T-helper 2 cell (primary cell): ENCODE data around the gene AQP2.

Source experiments
- DNase-seq, 5 experiments: peaks; one replicate each; pipeline versions ENCODE4 v3.0.0 to v3.0.0-alpha.2; 2012 to 2022
- total RNA-seq, 2 donors: gene quantifications; one replicate each; lab custom pipeline; 2026; lab: John Stamatoyannopoulos, UW

AQP2 gene, protein sequence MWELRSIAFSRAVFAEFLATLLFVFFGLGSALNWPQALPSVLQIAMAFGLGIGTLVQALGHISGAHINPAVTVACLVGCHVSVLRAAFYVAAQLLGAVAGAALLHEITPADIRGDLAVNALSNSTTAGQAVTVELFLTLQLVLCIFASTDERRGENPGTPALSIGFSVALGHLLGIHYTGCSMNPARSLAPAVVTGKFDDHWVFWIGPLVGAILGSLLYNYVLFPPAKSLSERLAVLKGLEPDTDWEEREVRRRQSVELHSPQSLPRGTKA
- total RNA-seq = 0 reads per million in 2 donors

DNA sequence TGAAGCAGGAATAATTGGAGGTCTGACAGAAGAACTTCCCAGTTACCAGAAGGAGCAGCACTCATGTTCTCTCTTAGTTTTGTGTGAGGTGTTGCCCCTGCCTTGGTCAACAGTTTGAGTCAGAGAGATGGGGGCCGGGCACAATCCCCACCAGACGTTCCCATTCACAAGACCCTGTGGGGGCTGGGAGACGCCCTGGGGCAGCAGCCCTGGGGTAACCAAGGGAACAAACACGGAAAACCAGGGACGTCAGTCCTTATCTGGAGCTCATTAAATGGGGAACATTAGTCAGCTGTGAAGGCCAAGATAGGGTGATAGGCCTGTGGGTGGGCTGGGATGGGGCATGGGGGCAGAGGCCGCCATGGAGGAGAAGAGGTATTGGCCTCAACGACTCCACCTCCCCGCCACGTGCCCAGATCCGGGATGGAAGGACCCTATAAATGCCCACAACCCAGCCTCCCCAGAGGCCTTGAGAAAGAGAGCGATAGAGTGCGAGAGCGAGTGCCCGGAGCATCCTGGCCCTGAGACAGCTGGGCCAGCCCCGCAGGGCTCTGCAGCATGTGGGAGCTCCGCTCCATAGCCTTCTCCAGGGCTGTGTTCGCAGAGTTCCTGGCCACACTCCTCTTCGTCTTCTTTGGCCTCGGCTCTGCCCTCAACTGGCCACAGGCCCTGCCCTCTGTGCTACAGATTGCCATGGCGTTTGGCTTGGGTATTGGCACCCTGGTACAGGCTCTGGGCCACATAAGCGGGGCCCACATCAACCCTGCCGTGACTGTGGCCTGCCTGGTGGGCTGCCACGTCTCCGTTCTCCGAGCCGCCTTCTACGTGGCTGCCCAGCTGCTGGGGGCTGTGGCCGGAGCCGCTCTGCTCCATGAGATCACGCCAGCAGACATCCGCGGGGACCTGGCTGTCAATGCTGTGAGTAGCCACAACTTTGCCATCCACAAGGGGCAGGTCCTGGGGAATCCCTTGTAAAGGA, at the start of gene AQP2:
Gene AQP2 (plus strand): TSS at position 465 of the 979 bp plus-strand sequence. CDS start 94 bp downstream, at position 559.
- DNase-seq = no peak

GRCh38 chr12:49901026-49901425, 49.5 kb upstream of the AQP2 start:
- no peak for DNase-seq

GRCh38 chr12:49901986-49902385, 48.6 kb upstream of the AQP2 start:
- no peak for DNase-seq

GRCh38 chr12:49902399-49903350, 47.9 kb upstream of the AQP2 start:
- no peak for DNase-seq

GRCh38 chr12:49903351-49903699, 47.2 kb upstream of the AQP2 start:
- DNase-seq = no peak

- DNase-seq = peak in 4 of 5 experiments; percentile 14 to 59 (median 28)
Observed at GRCh38 chr12:49903700-49904423, 46.7 kb upstream of the AQP2 start, which contains the start of gene FAIM2. Gene FAIM2, minus strand, starts transcription at chr12:49903900. Its CDS starts 108 bp downstream, at chr12:49903792.

GRCh38 chr12:49904601-49905000, 45.9 kb upstream of the AQP2 start:
- no peak for DNase-seq

DNA sequence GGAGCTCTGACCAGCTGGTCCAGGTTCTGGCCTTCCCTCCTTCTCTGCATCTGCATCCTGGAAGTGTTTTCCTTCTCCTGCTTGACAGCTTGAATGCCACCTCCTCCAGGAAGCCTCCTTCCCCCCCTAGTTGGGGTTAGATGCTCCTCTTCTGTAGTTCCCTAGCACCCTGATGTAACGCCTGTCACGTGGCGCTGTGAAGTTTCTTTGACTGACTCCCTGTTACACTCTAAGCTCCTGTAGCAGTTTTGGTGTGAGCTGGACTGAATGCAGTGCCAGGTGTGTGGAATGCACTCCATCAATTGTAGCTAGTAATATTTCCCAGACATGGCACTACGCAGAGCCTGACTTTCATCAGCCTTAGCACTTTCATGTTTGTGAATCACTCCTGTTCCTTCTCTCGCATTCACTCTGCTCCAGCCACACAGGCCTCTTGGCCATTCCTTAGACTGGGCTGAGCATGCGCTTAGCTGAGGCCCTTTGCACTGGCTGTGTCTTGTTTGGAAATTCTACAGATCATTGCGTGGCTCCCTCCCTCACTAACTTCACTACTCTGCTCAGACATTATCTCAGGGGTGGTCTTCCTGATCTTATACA, 44.7 kb upstream of the AQP2 start:
- no peak for DNase-seq

DNA sequence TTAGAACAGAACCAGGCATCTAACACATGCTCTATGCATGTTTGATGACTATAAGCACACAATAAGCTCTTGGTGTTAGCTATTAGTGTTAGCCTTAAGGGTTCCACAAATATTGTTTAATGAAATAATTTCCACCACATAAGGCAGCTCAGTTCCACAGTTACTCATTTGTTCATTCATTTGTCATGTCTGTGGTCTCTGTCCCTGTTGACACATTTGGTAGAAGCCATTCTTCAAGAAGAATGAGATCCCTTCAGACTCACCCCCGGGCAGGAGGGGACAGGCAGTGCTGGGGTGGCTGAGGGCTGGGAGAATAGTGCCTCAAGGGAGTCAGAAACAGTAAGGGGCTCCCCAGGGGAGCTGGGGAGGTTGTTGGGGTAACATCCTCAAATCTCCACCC, 43.2 kb upstream of the AQP2 start:
- no peak for DNase-seq

DNA sequence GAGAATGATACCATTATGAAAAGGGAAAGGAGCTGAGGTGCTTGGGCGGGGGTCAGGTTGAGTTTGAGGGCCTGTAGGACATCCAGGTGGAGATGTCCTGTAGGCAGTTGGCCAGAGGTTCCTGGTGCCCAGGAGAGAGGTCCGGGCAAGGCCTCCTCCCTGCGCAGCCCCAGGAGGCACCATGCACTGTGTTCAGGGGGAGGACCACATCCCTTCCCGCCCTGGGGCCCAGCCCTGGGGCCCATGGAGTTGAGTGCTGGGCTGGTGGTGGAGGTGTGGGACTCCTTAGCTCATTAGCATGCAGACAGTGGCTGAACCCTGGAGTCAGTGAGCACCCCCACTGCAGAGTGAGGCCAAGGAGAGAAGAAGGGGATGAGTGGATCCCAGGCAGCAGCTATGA, 41.2 kb upstream of the AQP2 start:
- DNase-seq = no peak

DNA sequence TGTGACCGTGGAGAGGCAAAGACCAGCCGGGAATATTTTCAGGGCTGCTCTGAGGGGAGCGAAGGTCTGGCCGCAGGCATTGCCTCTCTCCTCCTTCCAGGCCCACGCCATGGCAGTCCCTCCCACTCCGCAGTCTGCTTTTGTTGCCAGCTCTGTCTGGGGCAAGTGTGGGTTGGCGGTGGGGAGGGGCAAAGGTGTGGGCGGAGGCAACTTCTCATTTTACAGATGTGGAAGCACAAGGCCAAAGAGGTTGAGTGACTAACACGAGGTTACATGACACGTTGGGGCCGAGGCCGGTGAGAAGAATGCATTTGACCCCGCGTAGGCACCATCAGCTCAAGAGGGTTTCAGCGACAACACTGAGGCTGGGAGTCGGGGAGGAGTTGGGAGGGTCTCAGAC, 40.7 kb upstream of the AQP2 start:
- no peak for DNase-seq

DNA sequence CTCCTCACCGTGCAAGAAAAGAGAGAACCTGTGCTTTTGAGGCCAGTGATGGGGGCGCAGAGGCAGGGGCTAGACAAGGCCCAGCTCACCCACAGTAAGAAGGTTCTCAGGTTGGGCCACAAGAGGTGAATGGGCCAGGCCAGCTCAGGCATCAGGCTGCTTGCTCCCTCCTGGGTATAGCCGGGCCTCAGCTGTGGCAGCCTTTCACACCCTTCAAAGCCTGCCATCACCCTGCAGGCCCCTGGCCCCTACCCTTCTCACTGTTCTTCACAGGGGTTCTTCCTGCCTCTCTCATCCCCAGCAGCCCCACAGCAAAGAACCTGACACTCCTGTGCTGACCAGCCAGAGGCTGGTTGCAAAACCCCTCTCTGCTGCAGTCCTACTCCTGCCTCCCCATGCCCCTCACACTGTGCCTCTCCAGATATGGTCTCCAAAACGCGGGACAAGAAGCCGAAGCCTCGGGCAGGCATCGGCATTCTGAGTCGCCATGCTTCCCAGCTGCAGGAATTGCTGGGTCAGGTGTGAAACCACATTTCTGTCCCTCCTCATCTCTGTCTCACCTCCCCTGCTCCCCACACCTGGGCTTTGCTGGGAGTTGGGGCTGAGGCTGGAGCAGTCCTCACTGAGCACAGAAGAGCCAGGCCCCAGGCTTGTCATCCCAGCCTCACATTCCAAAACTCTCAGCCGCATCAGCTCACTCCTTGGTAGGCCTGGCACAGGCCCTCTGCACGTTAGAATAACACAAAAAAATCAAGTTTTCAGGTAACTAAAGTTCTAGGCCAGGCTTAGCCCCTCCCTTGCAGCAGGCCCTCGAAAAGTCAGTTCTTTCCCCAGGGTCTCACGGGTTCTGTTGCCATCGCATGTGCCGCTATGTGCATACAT, 40.0 kb upstream of the AQP2 start:
- DNase-seq = no peak

GRCh38 chr12:49911213-49911605, 39.3 kb upstream of the AQP2 start:
- DNase-seq = no peak

- no peak for DNase-seq
Observed at GRCh38 chr12:49912345-49913255, 37.9 kb upstream of the AQP2 start.

DNA sequence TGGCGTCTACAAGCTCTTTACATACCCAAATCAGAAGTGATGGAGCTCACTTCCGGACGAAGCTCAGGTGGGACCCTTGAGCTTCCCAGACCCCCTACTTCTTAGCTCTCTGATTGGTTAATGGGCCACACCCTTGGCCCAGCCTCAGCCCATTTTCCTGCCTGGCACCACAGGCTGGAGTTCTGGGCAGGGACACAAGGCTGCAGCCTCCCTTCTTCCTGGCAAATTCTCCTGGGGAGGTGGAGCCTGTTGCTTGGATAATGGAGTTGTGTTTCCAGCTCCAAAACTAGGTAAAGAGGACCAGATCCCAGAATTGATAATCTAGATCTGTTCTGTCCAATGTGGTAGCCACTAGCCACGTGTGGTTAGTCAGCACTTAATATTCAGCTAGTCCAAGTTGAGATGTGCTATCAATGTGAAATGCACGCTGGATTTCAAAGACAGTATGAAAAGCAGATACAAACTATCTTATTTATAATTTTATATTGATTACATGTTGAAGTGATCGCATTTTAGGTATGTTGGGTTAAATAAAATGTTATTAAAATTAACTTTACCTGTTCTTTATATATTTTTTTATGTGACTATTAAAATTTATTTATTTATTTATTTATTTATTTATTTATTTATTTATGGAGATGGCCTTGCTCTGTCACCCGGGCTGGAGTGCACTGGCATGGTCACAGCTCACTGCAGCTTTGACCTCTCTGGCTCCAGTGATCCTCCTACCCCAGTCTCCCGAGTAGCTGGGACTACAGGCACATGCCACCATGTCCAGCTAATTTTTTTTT, 34.2 kb upstream of the AQP2 start:
- no peak for DNase-seq

- no peak for DNase-seq
Observed at GRCh38 chr12:49917166-49917787, 33.3 kb upstream of the AQP2 start.

DNA sequence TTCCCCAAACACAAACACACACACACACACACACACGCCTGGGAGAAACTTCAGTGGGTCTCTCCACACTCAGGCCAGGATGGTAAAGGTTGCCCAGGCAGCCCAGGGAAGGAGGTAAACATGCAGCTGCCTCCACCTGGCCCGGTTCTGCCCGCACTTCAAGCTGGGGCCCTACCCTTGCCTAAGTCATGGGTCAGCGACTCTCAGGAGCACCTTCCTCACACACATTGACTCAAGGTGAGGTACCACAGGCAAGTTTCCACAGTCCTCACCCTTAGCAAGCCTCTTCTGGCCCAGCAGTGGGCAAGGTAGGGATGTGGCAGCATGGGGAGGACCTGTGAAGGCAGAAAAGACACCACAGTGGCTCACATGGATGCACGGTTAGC, 32.8 kb upstream of the AQP2 start:
- DNase-seq = no peak
